Activated naive CD4-positive, alpha-beta T cell treated with anti-CD3 and anti-CD28 coated beads, Interleukin-2, amount 50 U/mL, for 72 hours (primary cell): Measurements from ENCODE around the gene TCIRG1. TPM values are rescaled to one million over a fixed set of nuclear protein-coding genes. Genes with fewer than 3 reads are reported as not detected.

ENCODE experiments used
- total RNA-seq, 2 donors: library from RNA; stranded (reverse); gene quantifications; one replicate each; pipeline ENCODE4 v1.2.3, GENCODE V29; 2022

TCIRG1 gene
- total RNA-seq, 2 donors from 2014 or later = 226 to 295 TPM

Other genes starting within 250 kb of the TCIRG1 start
- 10 to 100 TPM in 1 of 2 donors, 1 to 10 TPM in 1; 7.7 to 23.6 TPM for gene UNC93B1, start 34.9 kb upstream of the TCIRG1 start, total RNA-seq
- gene ALDH3B1, start 28.7 kb upstream of the TCIRG1 start, total RNA-seq = under 1 TPM in 1 of 2 donors, not detected in 1; 0.11 TPM
- 100 to 1,000 TPM; 139 to 236 TPM for gene NDUFS8, start 8.3 kb upstream of the TCIRG1 start, total RNA-seq
- gene CHKA, start 82.4 kb downstream of the TCIRG1 start, total RNA-seq = 10 to 100 TPM in 1 of 2 donors, 1 to 10 TPM in 1; 9.5 to 30.2 TPM
- 10 to 100 TPM; 21.9 to 46.5 TPM for gene KMT5B, start 174.3 kb downstream of the TCIRG1 start, total RNA-seq
- gene C11orf24, start 232.9 kb downstream of the TCIRG1 start, total RNA-seq = 10 to 100 TPM; 31.7 to 36.5 TPM